GM13976 (cell line): ENCODE results near the gene ATP2A1.

Experiments
- DNase-seq: peaks from one replicate; pipeline ENCODE4 v3.0.0; 2012; ENCODE audit warnings: low spot score
- in situ Hi-C: fragments of 300-500 bp; cut with MboI; formaldehyde crosslinking; loops from one replicate; pipeline ENCODE4 v1.12.0; 2022; ENCODE audit warnings: low sequenced_read_pairs, mixed read lengths, inconsistent platforms; ENCODE audit not compliant: unreplicated experiment
- TF ChIP-seq, protein P1 (sequence below): IDR thresholded peaks from 2 replicates; pipeline ENCODE4 v1.5.1; 2012; ENCODE audit warnings: borderline replicate concordance, mild to moderate bottlenecking; ENCODE audit not compliant: insufficient read depth; ENCODE audit errors: extremely low read depth, missing control alignments, control extremely low read depth

Gene ATP2A1

GRCh38 chr16:28898942-28899341 lies 20.7 kb downstream of the ATP2A1 start:
- no peak for DNase-seq
- TF ChIP-seq, protein P1, sequence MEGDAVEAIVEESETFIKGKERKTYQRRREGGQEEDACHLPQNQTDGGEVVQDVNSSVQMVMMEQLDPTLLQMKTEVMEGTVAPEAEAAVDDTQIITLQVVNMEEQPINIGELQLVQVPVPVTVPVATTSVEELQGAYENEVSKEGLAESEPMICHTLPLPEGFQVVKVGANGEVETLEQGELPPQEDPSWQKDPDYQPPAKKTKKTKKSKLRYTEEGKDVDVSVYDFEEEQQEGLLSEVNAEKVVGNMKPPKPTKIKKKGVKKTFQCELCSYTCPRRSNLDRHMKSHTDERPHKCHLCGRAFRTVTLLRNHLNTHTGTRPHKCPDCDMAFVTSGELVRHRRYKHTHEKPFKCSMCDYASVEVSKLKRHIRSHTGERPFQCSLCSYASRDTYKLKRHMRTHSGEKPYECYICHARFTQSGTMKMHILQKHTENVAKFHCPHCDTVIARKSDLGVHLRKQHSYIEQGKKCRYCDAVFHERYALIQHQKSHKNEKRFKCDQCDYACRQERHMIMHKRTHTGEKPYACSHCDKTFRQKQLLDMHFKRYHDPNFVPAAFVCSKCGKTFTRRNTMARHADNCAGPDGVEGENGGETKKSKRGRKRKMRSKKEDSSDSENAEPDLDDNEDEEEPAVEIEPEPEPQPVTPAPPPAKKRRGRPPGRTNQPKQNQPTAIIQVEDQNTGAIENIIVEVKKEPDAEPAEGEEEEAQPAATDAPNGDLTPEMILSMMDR: no peak
- in situ Hi-C loops: no loop called here

- TF ChIP-seq, protein P1: no peak
- DNase-seq: no peak
- in situ Hi-C loops: no loop called here
Observed at GRCh38 chr16:28899882-28900590, 21.7 kb downstream of the ATP2A1 start.

- no peak for DNase-seq
- TF ChIP-seq, protein P1: no peak
- in situ Hi-C loops: no loop called here
Observed at GRCh38 chr16:28900601-28901000, 22.3 kb downstream of the ATP2A1 start.

- no peak for DNase-seq
- in situ Hi-C loops: no loop called here
- TF ChIP-seq, protein P1: no peak
Observed at GRCh38 chr16:28901862-28902261, 23.6 kb downstream of the ATP2A1 start.

DNA sequence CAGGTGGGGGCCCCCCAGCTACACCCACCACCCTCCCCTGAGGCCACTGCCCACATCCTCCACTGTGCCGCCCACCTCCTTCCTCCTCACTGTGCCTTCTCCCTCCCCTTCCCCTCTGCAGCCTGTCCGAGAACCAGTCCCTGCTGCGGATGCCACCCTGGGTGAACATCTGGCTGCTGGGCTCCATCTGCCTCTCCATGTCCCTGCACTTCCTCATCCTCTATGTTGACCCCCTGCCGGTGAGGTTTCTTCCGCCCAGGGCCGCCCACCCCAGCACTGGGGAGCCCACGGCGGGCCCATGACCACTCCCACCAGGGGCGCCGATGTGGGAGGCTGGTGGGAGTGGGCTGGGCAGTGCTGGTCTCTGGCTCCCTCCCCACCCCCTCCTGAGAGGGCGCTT lies 24.6 kb downstream of the ATP2A1 start:
- in situ Hi-C loops: no loop called here
- TF ChIP-seq, protein P1: no peak
- no peak for DNase-seq

GRCh38 chr16:28903344-28904042 lies 25.2 kb downstream of the ATP2A1 start:
- DNase-seq: no peak
- TF ChIP-seq, protein P1: no peak
- in situ Hi-C loops: no loop called here
